Esophagus squamous epithelium (tissue), 5 donors: Measurements from ENCODE around the gene ERC2. TPM values are rescaled to one million over a fixed set of nuclear protein-coding genes. Genes with fewer than 3 reads are reported as not detected.

Experiments
- DNase-seq: peaks from one replicate; lab custom pipeline; 2025; lab: John Stamatoyannopoulos, UW
- H3K27ac ChIP-seq, 4 donors: fragments of 200-600 bp; sonication (generic); one replicate each; pipeline ENCODE4 v1.5.1; 2016 to 2019; ENCODE audit warnings: mild to moderate bottlenecking in 1 of 4
- H3K27me3 ChIP-seq, 4 donors: fragments of 200-600 bp; sonication (generic); 1 replicate in 3 of 4; 2 replicates in 1 of 4; pipeline versions ENCODE4 v1.5.1 to v1.6.0; 2017 to 2021; ENCODE audit warnings: antibody characterized with exemption in 1 of 4
- H3K36me3 ChIP-seq, 3 donors: fragments of 200-600 bp; sonication (generic); one replicate each; pipeline ENCODE4 v1.5.1; 2016 to 2019
- H3K4me1 ChIP-seq, 3 donors: fragments of 200-600 bp; sonication (generic); one replicate each; pipeline ENCODE4 v1.5.1; 2017 to 2019
- H3K4me3 ChIP-seq, 4 donors: fragments of 200-600 bp; sonication (generic); 1 replicate in 3 of 4; 2 replicates in 1 of 4; pipeline ENCODE4 v1.5.1; 2016 to 2019; ENCODE audit warnings: mild to moderate bottlenecking in 2 of 4, moderate library complexity in 1 of 4
- H3K9me3 ChIP-seq, 3 donors: fragments of 200-600 bp; sonication (generic); one replicate each; pipeline ENCODE4 v1.5.1; 2016 to 2019
- CTCF ChIP-seq, 6 experiments: fragments of 450-650 bp in 4 of 6; fragments of 200-600 bp in 2 of 6; sonication (generic) in 2 of 6; IDR thresholded peaks; one replicate each; pipeline ENCODE4 v1.5.1; 2016 to 2019; ENCODE audit warnings: antibody characterized with exemption in 6 of 6, mild to moderate bottlenecking in 4 of 6, moderate library complexity in 4 of 6
- POLR2A ChIP-seq, 4 donors: fragments of 450-650 bp; IDR thresholded peaks; one replicate each; pipeline ENCODE4 v1.6.1; 2017; ENCODE audit warnings: antibody characterized with exemption in 4 of 4, mild to moderate bottlenecking in 4 of 4, moderate library complexity in 3 of 4
- WGBS, 2 donors: methylation state at CpG; one replicate each; pipeline ENCODE4 v1.1.5; 2018; 5-methylcytosine and 5-hydroxymethylcytosine counted together
- intact Hi-C: fragments of 100-400 bp; cut with DNase I; formaldehyde crosslinking; loops from one replicate; pipeline ENCODE4 v1.15.0; 2022
- total RNA-seq, 4 donors: library from RNA; depleted of rRNA; stranded (reverse); fragments of >200 nt; gene quantifications; one replicate each; pipeline ENCODE4 v1.1.0, GENCODE V29; 2016
- donor health status: DM: yes; HTN: yes; CAD: no.

ERC2 gene
- total RNA-seq, 4 donors from 2014 or later = 0.12 to 1.9 (median 0.86) TPM

- H3K27me3 ChIP-seq = peaks cover 0 to 20% (median 0%) of the 10 kb centered on the region in 4 donors
- intact Hi-C loops = no loop called here
- TF ChIP-seq POLR2A (IDR thresholded peaks at IDR 0.05) (no peak), CTCF (IDR thresholded peaks at IDR 0.05) (no peak)
- WGBS, 2 donors = 72 to 81% methylated on average over 3 of the region's 3 CpGs
- H3K36me3 ChIP-seq = no peaks in the 10 kb centered on the region
- H3K4me3 ChIP-seq = no peak overlapping the region
- no peak overlapping the region for H3K27ac ChIP-seq
- H3K9me3 ChIP-seq = peaks cover 0 to 10% (median 0%) of the 10 kb centered on the region in 3 donors
- H3K4me1 ChIP-seq = no peaks in the 10 kb centered on the region
- no peak for DNase-seq
These were observed 92.6 kb downstream of the ERC2 start for GRCh38 chr3:56375654-56376053.

GRCh38 chr3:56373386-56373785, 94.9 kb downstream of the ERC2 start:
- Histone ChIP-seq H3K27ac (no peak overlapping the region), H3K27me3 (peaks cover 0 to 15% (median 0%) of the 10 kb centered on the region in 4 donors), H3K4me3 (no peak overlapping the region), H3K9me3 (peaks cover 0 to 10% (median 0%) of the 10 kb centered on the region in 3 donors), H3K4me1 (no peaks in the 10 kb centered on the region), H3K36me3 (no peaks in the 10 kb centered on the region)
- intact Hi-C loops = no loop called here
- no peak for DNase-seq
- no peak for TF ChIP-seq CTCF (IDR thresholded peaks at IDR 0.05)
- TF ChIP-seq POLR2A (IDR thresholded peaks at IDR 0.05) = no peak
- 42 to 50% methylated on average over 1 of the region's 1 CpG for WGBS, 2 donors

GRCh38 chr3:56370991-56371775, 97.1 kb downstream of the ERC2 start:
- Histone ChIP-seq H3K4me3 (no peak overlapping the region), H3K27me3 (peaks cover 0 to 15% (median 0%) of the 10 kb centered on the region in 4 donors), H3K36me3 (no peaks in the 10 kb centered on the region), H3K4me1 (no peaks in the 10 kb centered on the region), H3K9me3 (peaks cover 0 to 5% (median 0%) of the 10 kb centered on the region in 3 donors), H3K27ac (no peak overlapping the region)
- intact Hi-C loops = no loop called here
- 72 to 73% methylated on average over 3 of the region's 3 CpGs for WGBS, 2 donors
- DNase-seq = no peak
- TF ChIP-seq CTCF (IDR thresholded peaks at IDR 0.05) = no peak
- no peak for TF ChIP-seq POLR2A (IDR thresholded peaks at IDR 0.05)

- DNase-seq = no peak
- intact Hi-C loops = no loop called here
- Histone ChIP-seq H3K27ac (no peak overlapping the region), H3K9me3 (no peaks in the 10 kb centered on the region), H3K36me3 (no peaks in the 10 kb centered on the region), H3K4me3 (no peak overlapping the region), H3K27me3 (peaks cover 0 to 15% (median 0%) of the 10 kb centered on the region in 4 donors), H3K4me1 (no peaks in the 10 kb centered on the region)
- 36 to 62% methylated on average over 3 of the region's 3 CpGs for WGBS, 2 donors
- no peak for TF ChIP-seq POLR2A (IDR thresholded peaks at IDR 0.05)
- TF ChIP-seq CTCF (IDR thresholded peaks at IDR 0.05) = no peak
These were observed 98.4 kb downstream of the ERC2 start for GRCh38 chr3:56369914-56370313.

- Histone ChIP-seq H3K27me3 (peaks cover 0 to 15% (median 0%) of the 10 kb centered on the region in 4 donors), H3K27ac (no peak overlapping the region), H3K36me3 (no peaks in the 10 kb centered on the region), H3K9me3 (no peaks in the 10 kb centered on the region), H3K4me1 (no peaks in the 10 kb centered on the region), H3K4me3 (no peak overlapping the region)
- 57 to 69% methylated on average over 4 of the region's 4 CpGs for WGBS, 2 donors
- intact Hi-C loops = no loop called here
- no peak for TF ChIP-seq CTCF (IDR thresholded peaks at IDR 0.05)
- no peak for TF ChIP-seq POLR2A (IDR thresholded peaks at IDR 0.05)
- no peak for DNase-seq
These were observed 99.4 kb downstream of the ERC2 start for GRCh38 chr3:56368846-56369245.
